ENCODE data around the gene L2HGDH.

The L2HGDH gene

GRCh38 chr14:50249136-50249775, 62.8 kb downstream of the L2HGDH start:
- H3K27ac ChIP-seq (ENCODE audit: low read length), result no peak overlapping the region
- no peaks in the 10 kb centered on the region for H3K9me3 ChIP-seq (ENCODE audit: control insufficient read depth in 2 of 2, low read length in 2 of 2)
- no peak overlapping the region for H3K4me3 ChIP-seq (ENCODE audit: low read length in 2 of 2)
- H3K36me3 ChIP-seq (ENCODE audit: control insufficient read depth in 2 of 2, insufficient read depth in 2 of 2, low read length in 2 of 2), result peaks cover 0 to 3% of the 10 kb centered on the region in 2 donors
- no peaks in the 10 kb centered on the region for H3K27me3 ChIP-seq (ENCODE audit: control insufficient read depth in 1 of 2, insufficient read depth in 2 of 2, low read length in 2 of 2)
- H3K9ac ChIP-seq (ENCODE audit: low read length in 2 of 2), result no peak overlapping the region
- H3K4me1 ChIP-seq (ENCODE audit: control insufficient read depth, insufficient read depth, low read length), result no peaks in the 10 kb centered on the region

GRCh38 chr14:50247245-50247644, 64.8 kb downstream of the L2HGDH start:
- Histone ChIP-seq H3K36me3 (ENCODE audit: control insufficient read depth in 2 of 2, insufficient read depth in 2 of 2, low read length in 2 of 2) (peaks cover 0 to 3% of the 10 kb centered on the region in 2 donors), H3K9ac (ENCODE audit: low read length in 2 of 2) (no peak overlapping the region), H3K4me1 (ENCODE audit: control insufficient read depth, insufficient read depth, low read length) (no peaks in the 10 kb centered on the region), H3K27me3 (ENCODE audit: control insufficient read depth in 1 of 2, insufficient read depth in 2 of 2, low read length in 2 of 2) (no peaks in the 10 kb centered on the region), H3K27ac (ENCODE audit: low read length) (no peak overlapping the region), H3K9me3 (ENCODE audit: control insufficient read depth in 2 of 2, low read length in 2 of 2) (no peaks in the 10 kb centered on the region), H3K4me3 (ENCODE audit: low read length in 2 of 2) (no peak overlapping the region)

- no peaks in the 10 kb centered on the region for H3K9me3 ChIP-seq (ENCODE audit: control insufficient read depth in 2 of 2, low read length in 2 of 2)
- H3K27ac ChIP-seq (ENCODE audit: low read length), result no peak overlapping the region
- H3K4me3 ChIP-seq (ENCODE audit: low read length in 2 of 2), result no peak overlapping the region
- no peaks in the 10 kb centered on the region for H3K27me3 ChIP-seq (ENCODE audit: control insufficient read depth in 1 of 2, insufficient read depth in 2 of 2, low read length in 2 of 2)
- H3K9ac ChIP-seq (ENCODE audit: low read length in 2 of 2), result no peak overlapping the region
- no peaks in the 10 kb centered on the region for H3K36me3 ChIP-seq (ENCODE audit: control insufficient read depth in 2 of 2, insufficient read depth in 2 of 2, low read length in 2 of 2)
- H3K4me1 ChIP-seq (ENCODE audit: control insufficient read depth, insufficient read depth, low read length), result no peaks in the 10 kb centered on the region
These were observed 69.3 kb downstream of the L2HGDH start for GRCh38 chr14:50242566-50243310.

GRCh38 chr14:50242096-50242495, 69.9 kb downstream of the L2HGDH start:
- Histone ChIP-seq H3K9ac (ENCODE audit: low read length in 2 of 2) (no peak overlapping the region), H3K27me3 (ENCODE audit: control insufficient read depth in 1 of 2, insufficient read depth in 2 of 2, low read length in 2 of 2) (no peaks in the 10 kb centered on the region), H3K4me1 (ENCODE audit: control insufficient read depth, insufficient read depth, low read length) (no peaks in the 10 kb centered on the region), H3K36me3 (ENCODE audit: control insufficient read depth in 2 of 2, insufficient read depth in 2 of 2, low read length in 2 of 2) (no peaks in the 10 kb centered on the region), H3K27ac (ENCODE audit: low read length) (no peak overlapping the region), H3K9me3 (ENCODE audit: control insufficient read depth in 2 of 2, low read length in 2 of 2) (no peaks in the 10 kb centered on the region), H3K4me3 (ENCODE audit: low read length in 2 of 2) (no peak overlapping the region)

- no peaks in the 10 kb centered on the region for H3K9me3 ChIP-seq (ENCODE audit: control insufficient read depth in 2 of 2, low read length in 2 of 2)
- H3K27me3 ChIP-seq (ENCODE audit: control insufficient read depth in 1 of 2, insufficient read depth in 2 of 2, low read length in 2 of 2), result no peaks in the 10 kb centered on the region
- H3K4me3 ChIP-seq (ENCODE audit: low read length in 2 of 2), result no peak overlapping the region
- peaks cover 4% of the 10 kb centered on the region for H3K4me1 ChIP-seq (ENCODE audit: control insufficient read depth, insufficient read depth, low read length)
- H3K9ac ChIP-seq (ENCODE audit: low read length in 2 of 2), result no peak overlapping the region
- no peak overlapping the region for H3K27ac ChIP-seq (ENCODE audit: low read length)
- no peaks in the 10 kb centered on the region for H3K36me3 ChIP-seq (ENCODE audit: control insufficient read depth in 2 of 2, insufficient read depth in 2 of 2, low read length in 2 of 2)
These were observed 74.6 kb downstream of the L2HGDH start for GRCh38 chr14:50237427-50237826.

GRCh38 chr14:50233951-50234250, 78.1 kb downstream of the L2HGDH start:
- H3K27me3 ChIP-seq (ENCODE audit: control insufficient read depth in 1 of 2, insufficient read depth in 2 of 2, low read length in 2 of 2), result no peaks in the 10 kb centered on the region
- H3K4me1 ChIP-seq (ENCODE audit: control insufficient read depth, insufficient read depth, low read length), result peaks cover 16% of the 10 kb centered on the region
- no peak overlapping the region for H3K4me3 ChIP-seq (ENCODE audit: low read length in 2 of 2)
- H3K9me3 ChIP-seq (ENCODE audit: control insufficient read depth in 2 of 2, low read length in 2 of 2), result no peaks in the 10 kb centered on the region
- no peak overlapping the region for H3K27ac ChIP-seq (ENCODE audit: low read length)
- no peak overlapping the region for H3K9ac ChIP-seq (ENCODE audit: low read length in 2 of 2)
- no peaks in the 10 kb centered on the region for H3K36me3 ChIP-seq (ENCODE audit: control insufficient read depth in 2 of 2, insufficient read depth in 2 of 2, low read length in 2 of 2)

DNA sequence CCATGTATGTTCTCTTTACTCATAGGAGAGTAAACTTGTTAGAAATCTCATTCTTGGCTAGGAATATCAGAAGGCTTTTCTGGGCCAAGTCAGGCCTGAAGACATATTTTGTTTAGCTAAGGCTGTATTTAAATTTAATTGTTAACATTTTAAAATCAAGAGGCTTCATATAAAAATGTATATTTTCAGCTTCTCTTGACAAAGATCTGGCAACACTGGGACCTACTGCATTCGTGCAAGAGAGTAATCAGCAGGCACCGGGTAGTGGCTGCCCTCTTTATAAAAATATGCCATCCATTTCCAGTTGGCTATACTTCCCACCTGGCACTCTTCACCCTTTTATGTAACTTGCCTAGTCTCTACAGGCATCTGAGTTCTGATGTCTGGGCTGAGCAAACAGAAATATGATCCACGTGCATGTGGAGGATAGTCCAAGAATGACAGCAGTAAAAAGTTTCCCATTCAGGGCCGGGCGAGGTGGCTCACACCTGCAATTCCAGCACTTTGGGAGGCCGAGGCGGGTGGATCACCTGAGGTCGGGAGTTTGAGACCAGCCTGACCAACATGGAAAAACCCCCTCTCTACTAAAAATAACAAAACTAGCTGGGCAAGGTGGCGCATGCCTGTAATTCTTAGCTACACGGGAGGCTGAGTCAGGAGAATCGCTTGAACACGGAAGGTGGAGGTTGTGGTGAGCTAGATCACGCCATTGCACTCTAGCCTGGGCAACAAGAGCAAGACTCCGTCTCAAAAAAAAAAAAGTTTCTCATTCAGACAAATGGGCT, 78.7 kb downstream of the L2HGDH start:
- Histone ChIP-seq H3K4me3 (ENCODE audit: low read length in 2 of 2) (no peak overlapping the region), H3K27ac (ENCODE audit: low read length) (peak overlapping the region; percentile 87), H3K4me1 (ENCODE audit: control insufficient read depth, insufficient read depth, low read length) (peaks cover 20% of the 10 kb centered on the region), H3K9ac (ENCODE audit: low read length in 2 of 2) (no peak overlapping the region), H3K36me3 (ENCODE audit: control insufficient read depth in 2 of 2, insufficient read depth in 2 of 2, low read length in 2 of 2) (no peaks in the 10 kb centered on the region), H3K27me3 (ENCODE audit: control insufficient read depth in 1 of 2, insufficient read depth in 2 of 2, low read length in 2 of 2) (no peaks in the 10 kb centered on the region), H3K9me3 (ENCODE audit: control insufficient read depth in 2 of 2, low read length in 2 of 2) (no peaks in the 10 kb centered on the region)

- Histone ChIP-seq H3K27ac (ENCODE audit: low read length) (peak overlapping the region; percentile 87), H3K4me1 (ENCODE audit: control insufficient read depth, insufficient read depth, low read length) (peaks cover 20% of the 10 kb centered on the region), H3K4me3 (ENCODE audit: low read length in 2 of 2) (peak overlapping the region; percentile 86 to 88), H3K9me3 (ENCODE audit: control insufficient read depth in 2 of 2, low read length in 2 of 2) (no peaks in the 10 kb centered on the region), H3K36me3 (ENCODE audit: control insufficient read depth in 2 of 2, insufficient read depth in 2 of 2, low read length in 2 of 2) (no peaks in the 10 kb centered on the region), H3K27me3 (ENCODE audit: control insufficient read depth in 1 of 2, insufficient read depth in 2 of 2, low read length in 2 of 2) (no peaks in the 10 kb centered on the region), H3K9ac (ENCODE audit: low read length in 2 of 2) (peak overlapping the region; percentile 86 to 90)
These were observed 79.8 kb downstream of the L2HGDH start for GRCh38 chr14:50232276-50232642.

GRCh38 chr14:50231475-50232275, 80.4 kb downstream of the L2HGDH start, which contains the start of gene SOS2:
Gene SOS2, minus strand, starts transcription at chr14:50231578. Its CDS starts 295 bp downstream, at chr14:50231283.
- Histone ChIP-seq H3K4me3 (ENCODE audit: low read length in 2 of 2) (peak within 1 kb of the TSS; percentile 88 to 91), H3K9me3 (ENCODE audit: control insufficient read depth in 2 of 2, low read length in 2 of 2) (no peaks in the 10 kb centered on the region), H3K27me3 (ENCODE audit: control insufficient read depth in 1 of 2, insufficient read depth in 2 of 2, low read length in 2 of 2) (no peaks in the 10 kb centered on the region), H3K36me3 (ENCODE audit: control insufficient read depth in 2 of 2, insufficient read depth in 2 of 2, low read length in 2 of 2) (no peaks in the 10 kb centered on the region), H3K27ac (ENCODE audit: low read length) (peak within 1 kb of the TSS; percentile 89), H3K4me1 (ENCODE audit: control insufficient read depth, insufficient read depth, low read length) (peaks cover 20% of the 10 kb centered on the region), H3K9ac (ENCODE audit: low read length in 2 of 2) (peak within 1 kb of the TSS; percentile 86 to 91)

GRCh38 chr14:50230701-50231474, 81.1 kb downstream of the L2HGDH start:
- Histone ChIP-seq H3K36me3 (ENCODE audit: control insufficient read depth in 2 of 2, insufficient read depth in 2 of 2, low read length in 2 of 2) (no peaks in the 10 kb centered on the region), H3K27me3 (ENCODE audit: control insufficient read depth in 1 of 2, insufficient read depth in 2 of 2, low read length in 2 of 2) (no peaks in the 10 kb centered on the region), H3K9me3 (ENCODE audit: control insufficient read depth in 2 of 2, low read length in 2 of 2) (no peaks in the 10 kb centered on the region), H3K4me3 (ENCODE audit: low read length in 2 of 2) (peak overlapping the region; percentile 88 to 91), H3K9ac (ENCODE audit: low read length in 2 of 2) (peak overlapping the region; percentile 82 to 91), H3K27ac (ENCODE audit: low read length) (peak overlapping the region; percentile 89), H3K4me1 (ENCODE audit: control insufficient read depth, insufficient read depth, low read length) (peaks cover 20% of the 10 kb centered on the region)

Data from stomach smooth muscle (tissue), 2 donors.